AG09309 (cell line): ENCODE measurements around the gene EXOC4.

ENCODE experiments used
- DNase-seq: peaks from one replicate; pipeline ENCODE4 v3.0.0-alpha.2; 2010; ENCODE audit warnings: low read depth
- H3K4me3 ChIP-seq: 2 replicates; pipeline ENCODE4 v1.5.1; 2011; ENCODE audit warnings: mild to moderate bottlenecking, low read depth, low read length, moderate library complexity; ENCODE audit not compliant: control insufficient read depth
- CTCF ChIP-seq: IDR thresholded peaks from 2 replicates; pipeline ENCODE4 v1.5.1; 2011; ENCODE audit warnings: mild to moderate bottlenecking, low read depth, low read length, inconsistent platforms; ENCODE audit not compliant: insufficient read depth, control insufficient read depth; ENCODE audit errors: missing control alignments

The EXOC4 gene

DNA sequence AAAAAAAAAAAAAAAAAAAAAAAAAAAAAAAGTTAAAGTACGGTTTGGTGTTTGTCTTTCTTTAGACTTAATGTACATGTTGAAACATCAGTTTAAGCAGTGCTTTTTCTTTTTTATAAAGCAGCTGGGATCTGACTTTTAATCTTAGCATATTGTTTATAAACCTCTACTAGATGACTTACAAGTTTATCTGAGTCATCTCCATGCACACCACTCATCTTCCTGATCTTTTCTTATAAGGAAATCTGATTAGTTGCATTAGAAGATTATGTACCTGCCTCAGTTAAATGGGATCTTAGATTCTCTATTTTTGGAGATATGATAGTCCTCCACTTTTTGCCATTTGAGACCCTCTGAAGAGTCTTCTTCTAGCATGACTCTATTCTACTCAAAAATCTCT is 482.3 kb downstream of the EXOC4 start:
- DNase-seq, result no peak
- no peak overlapping the region for H3K4me3 ChIP-seq
- TF ChIP-seq CTCF, result no peak

GRCh38 chr7:133739817-133740216 is 486.9 kb downstream of the EXOC4 start:
- TF ChIP-seq CTCF, result no peak
- no peak overlapping the region for H3K4me3 ChIP-seq
- DNase-seq, result no peak

- no peak overlapping the region for H3K4me3 ChIP-seq
- DNase-seq, result no peak
- TF ChIP-seq CTCF, result no peak
These were observed 488.2 kb downstream of the EXOC4 start for GRCh38 chr7:133741078-133741477.

GRCh38 chr7:133741703-133742102 is 488.8 kb downstream of the EXOC4 start:
- no peak for TF ChIP-seq CTCF
- no peak overlapping the region for H3K4me3 ChIP-seq
- DNase-seq, result no peak

GRCh38 chr7:133742709-133743538 is 490.0 kb downstream of the EXOC4 start:
- no peak overlapping the region for H3K4me3 ChIP-seq
- DNase-seq, result no peak
- peak; percentile 61 for TF ChIP-seq CTCF

DNA sequence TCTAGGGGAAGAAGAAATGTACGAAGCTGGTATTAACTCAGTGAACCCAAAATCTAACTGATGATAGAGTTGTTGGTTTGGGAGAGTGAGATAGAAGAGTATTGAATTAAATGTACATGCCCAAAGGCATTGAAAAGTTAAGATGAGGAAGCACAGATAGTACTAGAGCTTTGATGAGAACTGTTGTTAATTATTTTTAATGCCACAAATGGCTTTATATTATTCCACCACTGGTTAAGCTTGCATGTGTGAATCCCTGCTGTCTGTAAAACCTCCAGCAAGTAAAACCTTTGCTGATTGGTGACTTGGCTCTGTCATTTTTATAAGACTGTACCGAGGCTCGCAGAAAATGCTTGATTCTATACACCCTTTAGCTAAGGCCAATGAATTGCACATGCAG is 491.6 kb downstream of the EXOC4 start:
- no peak overlapping the region for H3K4me3 ChIP-seq
- no peak for DNase-seq
- no peak for TF ChIP-seq CTCF
